ENCODE measurements around the gene TAF4.
"Not testable (repeated sequence)": the region's sequence is repeated elsewhere in the genome, so short reads cannot be mapped to it uniquely, and the experiment has no call there.

TAF4 gene

GRCh38 chr20:61948586-61949362 is 116.9 kb downstream of the TAF4 start:
- no peak for DNase-seq (ENCODE audit: low read depth)

- DNase-seq (ENCODE audit: low read depth), result not testable (repeated sequence)
Measured at GRCh38 chr20:61948056-61948455, 117.6 kb downstream of the TAF4 start.

- DNase-seq (ENCODE audit: low read depth), result not testable (repeated sequence)
Measured at GRCh38 chr20:61945495-61945894, 120.2 kb downstream of the TAF4 start.

GRCh38 chr20:61944967-61945366 is 120.7 kb downstream of the TAF4 start:
- DNase-seq (ENCODE audit: low read depth), result not testable (repeated sequence)

DNA sequence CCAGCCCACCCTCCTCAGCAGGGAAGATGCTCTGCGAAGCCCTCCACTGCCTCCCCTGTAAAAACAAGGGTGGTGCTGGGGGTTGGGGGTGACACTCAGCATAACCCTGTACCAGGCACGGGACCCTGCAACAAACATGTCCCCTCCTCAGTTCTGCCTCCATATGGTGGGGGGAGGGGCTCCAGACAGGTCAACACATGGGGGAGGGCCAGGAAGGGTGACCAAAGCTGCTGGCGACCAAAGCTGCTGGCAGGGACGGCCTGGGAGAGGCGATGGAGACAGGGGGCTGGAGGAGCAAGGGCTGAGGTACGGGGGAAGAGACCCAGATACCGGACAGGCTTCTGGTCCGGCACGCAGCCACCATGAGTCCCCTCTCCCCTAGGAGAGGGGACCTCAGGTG is 123.2 kb downstream of the TAF4 start:
- no peak for DNase-seq (ENCODE audit: low read depth)

DNA sequence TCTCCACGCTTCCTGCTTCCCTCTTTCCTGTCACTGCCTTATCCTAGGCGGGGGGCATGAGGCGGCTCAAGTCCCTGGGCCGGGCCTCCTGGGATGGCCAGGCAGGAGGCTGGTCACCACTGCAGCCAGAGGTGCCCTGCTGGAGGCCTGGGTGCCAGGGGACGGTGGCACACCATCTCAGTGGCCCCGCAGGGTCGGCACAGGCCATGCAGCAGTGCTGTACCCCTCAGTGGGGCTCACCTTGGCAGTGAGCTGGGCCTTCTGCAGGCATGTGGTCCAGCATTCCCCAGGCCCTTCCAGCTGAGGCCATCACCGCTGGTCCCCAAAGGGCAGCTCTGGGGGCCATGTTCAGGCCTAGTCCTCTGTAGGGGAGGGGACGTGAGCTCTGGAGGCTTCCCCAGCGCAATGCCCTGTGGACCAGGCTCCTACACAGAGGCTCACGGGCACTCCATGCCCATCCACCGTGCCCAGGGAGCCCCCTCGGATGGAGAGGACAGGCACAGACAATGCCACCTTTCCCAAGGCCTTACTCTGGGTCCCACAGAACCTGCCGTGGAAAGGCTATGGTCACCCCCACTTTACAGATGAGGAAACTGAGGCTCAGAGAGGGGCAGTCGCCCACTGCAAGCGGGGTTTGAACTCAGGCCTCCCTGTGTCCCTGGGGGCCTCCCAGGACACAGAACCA is 123.8 kb downstream of the TAF4 start:
- no peak for DNase-seq (ENCODE audit: low read depth)

DNA sequence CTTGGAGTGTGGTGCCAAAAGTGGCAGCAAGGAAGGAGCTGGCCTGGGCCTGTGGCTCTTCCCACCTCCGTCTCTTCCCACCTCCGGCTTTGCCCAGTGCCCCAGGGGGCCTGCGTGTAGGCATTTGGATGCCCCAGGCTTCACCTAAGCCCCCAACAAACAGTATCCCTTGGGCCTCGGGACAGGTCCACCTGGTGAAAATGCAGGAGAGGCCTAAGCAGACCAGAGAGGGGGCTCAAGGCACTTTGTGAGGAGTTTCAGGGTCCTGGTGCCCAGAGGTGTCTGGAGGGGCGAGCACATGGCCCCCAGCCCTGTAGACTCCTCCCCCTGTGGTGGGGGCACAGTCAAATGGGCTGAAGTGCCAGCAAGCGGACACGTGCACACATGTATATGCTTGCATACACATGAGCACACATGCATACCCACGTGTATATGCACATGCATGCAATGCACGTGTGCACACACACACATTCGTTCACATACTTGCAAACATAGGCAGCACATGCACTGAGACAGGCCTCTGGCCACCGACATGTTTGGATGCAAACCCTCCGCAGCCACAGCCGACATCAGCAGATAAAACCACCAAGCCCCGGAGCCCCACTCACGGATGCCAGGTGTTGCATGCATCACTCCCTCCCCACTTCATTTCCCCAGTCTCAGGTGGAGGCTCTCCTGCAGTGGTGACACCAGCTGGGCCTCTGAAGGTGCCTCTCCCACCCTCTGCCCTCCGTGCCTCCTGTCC is 124.5 kb downstream of the TAF4 start:
- no peak for DNase-seq (ENCODE audit: low read depth)

DNA sequence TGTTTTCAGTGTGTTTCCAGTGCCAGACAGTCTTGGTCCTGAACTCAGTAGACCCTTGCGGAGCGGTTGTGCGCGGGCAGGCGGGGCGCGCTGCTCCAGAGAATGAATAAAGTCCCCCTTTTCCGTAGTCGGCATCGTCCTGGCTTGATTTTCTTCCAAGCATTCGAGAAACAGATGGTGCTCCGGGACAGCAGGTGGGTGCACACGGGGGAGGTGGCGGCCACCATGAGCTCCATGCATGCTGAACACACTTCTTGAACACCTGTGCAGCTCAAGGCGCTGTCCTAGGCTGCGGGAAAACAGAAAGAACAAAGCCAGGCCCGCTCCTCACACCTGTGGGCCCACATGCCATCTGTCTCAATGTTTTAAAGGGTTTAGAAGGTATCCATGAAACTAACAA is 125.2 kb downstream of the TAF4 start:
- no peak for DNase-seq (ENCODE audit: low read depth)

DNA sequence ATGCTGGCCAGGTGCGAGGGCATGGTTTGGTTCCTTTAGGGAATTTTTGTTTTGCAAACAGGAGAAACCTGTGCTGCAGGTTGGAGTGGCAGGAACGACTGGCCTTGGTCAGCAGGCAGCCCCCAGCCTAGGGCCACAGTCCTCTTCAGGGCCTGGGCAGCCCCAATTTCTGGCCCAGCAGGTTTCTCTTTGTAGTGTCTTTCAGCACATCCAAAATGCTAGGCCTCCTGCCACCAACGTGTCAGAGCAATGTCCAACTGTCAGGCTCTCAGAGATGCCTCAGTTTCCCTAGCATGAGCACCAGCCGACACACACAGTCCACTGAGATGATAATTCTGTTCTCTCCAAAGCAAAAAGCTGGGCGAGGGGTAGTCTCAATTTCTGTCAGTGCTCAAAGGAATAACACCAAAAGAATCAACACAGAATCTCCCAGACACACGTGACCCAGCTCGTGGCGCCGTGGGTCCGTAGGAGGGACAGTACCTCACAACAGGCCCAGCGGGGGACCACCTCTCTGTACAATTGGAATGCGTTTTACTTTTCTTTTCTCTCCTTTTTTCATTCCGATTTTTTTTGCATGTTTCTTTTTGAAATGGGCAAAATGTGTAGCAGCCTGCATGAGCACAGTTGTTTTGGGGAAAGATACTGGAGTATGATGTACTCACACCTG is 125.9 kb downstream of the TAF4 start:
- DNase-seq (ENCODE audit: low read depth), result no peak

GRCh38 chr20:61938839-61939690 is 126.6 kb downstream of the TAF4 start:
- no peak for DNase-seq (ENCODE audit: low read depth)

- DNase-seq (ENCODE audit: low read depth), result no peak
Measured at GRCh38 chr20:61937963-61938838, 127.5 kb downstream of the TAF4 start.

GRCh38 chr20:61937146-61937962 is 128.3 kb downstream of the TAF4 start:
- DNase-seq (ENCODE audit: low read depth), result no peak

DNA sequence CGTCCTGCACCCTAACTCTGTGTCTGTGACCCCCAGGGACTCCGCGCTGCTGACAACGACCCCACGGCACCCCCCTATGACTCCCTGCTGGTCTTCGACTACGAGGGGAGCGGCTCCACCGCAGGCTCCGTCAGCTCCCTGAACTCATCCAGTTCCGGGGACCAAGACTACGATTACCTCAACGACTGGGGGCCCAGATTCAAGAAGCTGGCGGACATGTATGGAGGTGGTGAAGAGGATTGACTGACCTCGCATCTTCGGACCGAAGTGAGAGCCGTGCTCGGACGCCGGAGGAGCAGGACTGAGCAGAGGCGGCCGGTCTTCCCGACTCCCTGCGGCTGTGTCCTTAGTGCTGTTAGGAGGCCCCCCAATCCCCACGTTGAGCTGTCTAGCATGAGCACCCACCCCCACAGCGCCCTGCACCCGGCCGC is 129.0 kb downstream of the TAF4 start:
- no peak for DNase-seq (ENCODE audit: low read depth)

DNA sequence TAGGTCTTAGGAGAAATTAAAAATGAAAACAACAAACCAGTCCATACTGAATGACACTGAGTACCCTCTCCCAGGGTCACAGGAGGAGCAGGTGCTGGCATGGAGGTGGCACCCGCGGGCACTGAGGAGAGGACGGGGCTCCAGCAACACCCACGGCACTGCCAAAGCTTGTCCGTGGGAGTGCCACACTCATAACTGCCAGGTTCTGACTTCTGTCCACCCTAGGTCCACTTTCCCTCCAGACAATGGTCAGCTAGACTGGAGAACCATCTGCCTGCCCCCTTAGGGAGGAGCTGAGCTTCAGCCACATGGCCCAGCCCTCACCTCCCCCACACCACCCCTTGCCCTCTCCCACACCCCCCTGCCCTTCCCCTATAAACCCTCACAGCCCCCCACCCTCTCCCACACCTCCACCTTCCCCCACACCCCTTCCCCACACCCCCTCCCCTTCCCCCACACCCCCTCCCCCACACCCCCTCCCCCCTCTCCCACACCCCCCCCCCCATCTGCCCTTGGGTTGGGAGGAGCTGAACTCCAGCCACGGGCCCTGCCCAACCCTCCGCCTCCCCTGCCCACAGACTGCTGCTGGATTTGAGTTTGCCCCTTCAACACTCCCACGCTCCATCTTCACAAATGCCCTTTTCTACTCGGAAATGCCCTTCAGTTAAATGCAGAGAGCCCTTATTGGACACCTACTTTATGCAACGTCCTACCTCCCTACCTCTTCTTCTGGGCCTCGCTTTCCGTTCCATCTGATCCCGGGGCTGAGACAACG is 129.6 kb downstream of the TAF4 start:
- no peak for DNase-seq (ENCODE audit: low read depth)

GRCh38 chr20:61934716-61935530 is 130.8 kb downstream of the TAF4 start:
- DNase-seq (ENCODE audit: low read depth), result no peak

GRCh38 chr20:61933951-61934715 is 131.5 kb downstream of the TAF4 start:
- no peak for DNase-seq (ENCODE audit: low read depth)

DNA sequence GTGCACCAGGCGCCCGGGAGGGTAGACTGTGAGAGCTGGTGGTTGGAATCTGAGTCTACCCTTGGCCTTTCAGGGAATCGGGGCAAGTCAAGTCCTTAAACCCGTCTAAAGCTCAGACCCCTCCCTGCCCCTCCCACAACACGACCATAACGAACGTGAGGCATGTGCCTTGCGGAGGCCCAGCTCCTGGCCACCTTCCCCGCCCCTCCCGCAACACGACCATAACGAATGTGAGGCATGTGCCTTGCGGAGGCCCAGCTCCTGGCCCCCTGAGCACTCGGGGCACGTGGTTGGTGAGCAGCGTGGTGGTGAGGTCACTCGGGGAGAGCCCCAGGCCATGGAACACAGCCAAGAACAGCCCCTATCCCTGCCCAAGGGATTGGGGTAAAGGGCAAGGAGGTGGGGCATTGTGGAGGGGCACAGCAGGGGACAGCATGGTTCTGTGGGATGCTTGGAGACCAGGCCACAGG is 132.2 kb downstream of the TAF4 start:
- no peak for DNase-seq (ENCODE audit: low read depth)
